Measurements from ENCODE around the gene KCNJ6. TPM values are rescaled to one million over a fixed set of nuclear protein-coding genes. Genes with fewer than 3 reads are reported as not detected.
"Not testable (repeated sequence)": the region's sequence is repeated elsewhere in the genome, so short reads cannot be mapped to it uniquely, and the experiment has no call there.

The KCNJ6 gene
- total RNA-seq, 1 donor: under 0.01 TPM

DNA sequence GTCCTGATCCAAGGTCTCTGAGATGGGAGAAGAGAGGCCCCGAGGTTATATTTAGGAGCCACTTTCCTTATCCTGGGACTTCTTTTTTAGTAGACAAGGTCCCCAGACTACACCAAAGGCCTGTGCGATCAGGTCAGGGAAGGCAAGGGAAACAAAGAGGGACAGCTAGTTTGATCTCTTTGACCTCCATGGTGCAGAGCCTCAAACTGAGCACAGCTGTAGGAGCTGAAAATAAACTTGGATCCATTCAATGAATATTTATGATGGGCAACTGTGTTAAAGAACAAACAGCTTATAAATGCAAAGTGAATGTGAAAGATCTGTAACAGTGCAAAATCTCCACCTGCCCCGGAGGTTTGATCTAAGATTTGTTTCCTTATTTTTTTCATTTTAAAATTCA lies 293.1 kb downstream of the KCNJ6 start:
- DNase-seq (ENCODE audit: low read depth in 2 of 3, low spot score in 2 of 3): no peak

DNA sequence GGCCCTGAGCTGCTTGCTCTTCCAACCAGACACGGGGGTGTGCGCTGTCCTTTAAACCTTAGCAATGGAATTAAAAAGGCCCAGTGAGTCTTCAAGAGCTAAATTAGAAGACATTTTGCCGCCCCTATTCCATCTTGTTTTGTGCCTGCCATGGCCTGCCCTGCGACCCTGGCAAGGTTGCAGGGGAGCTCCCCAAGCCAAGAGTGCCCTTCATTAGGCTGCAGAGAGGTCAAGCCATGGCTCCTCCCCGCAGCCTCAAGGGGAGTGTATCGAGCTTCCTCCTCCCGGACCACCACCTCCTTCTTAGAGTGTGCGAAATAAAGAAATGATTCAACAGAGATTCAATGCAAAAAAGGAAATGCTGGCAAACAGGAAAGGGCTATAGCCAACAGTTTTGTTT lies 293.5 kb downstream of the KCNJ6 start:
- DNase-seq (ENCODE audit: low read depth in 2 of 3, low spot score in 2 of 3): no peak

DNA sequence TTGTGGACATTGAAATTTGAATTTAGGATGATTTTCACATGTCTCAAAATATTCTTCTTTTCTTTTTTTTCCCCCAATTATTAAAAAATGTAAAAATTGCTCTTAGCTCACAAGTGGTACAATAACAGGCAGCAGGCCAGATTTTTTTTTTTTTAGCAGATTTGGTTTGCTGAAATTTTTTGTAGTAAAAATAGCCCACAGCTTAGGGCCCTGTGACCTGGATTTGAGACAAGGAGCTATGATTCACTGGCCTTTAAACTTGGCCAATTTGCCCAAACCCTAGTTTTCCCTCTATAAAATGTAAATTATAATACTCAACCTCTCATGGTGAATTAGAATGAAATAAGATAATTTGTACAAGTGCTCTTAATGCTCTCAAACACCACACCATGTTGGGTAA lies 295.9 kb downstream of the KCNJ6 start:
- DNase-seq (ENCODE audit: low read depth in 2 of 3, low spot score in 2 of 3): no peak

DNA sequence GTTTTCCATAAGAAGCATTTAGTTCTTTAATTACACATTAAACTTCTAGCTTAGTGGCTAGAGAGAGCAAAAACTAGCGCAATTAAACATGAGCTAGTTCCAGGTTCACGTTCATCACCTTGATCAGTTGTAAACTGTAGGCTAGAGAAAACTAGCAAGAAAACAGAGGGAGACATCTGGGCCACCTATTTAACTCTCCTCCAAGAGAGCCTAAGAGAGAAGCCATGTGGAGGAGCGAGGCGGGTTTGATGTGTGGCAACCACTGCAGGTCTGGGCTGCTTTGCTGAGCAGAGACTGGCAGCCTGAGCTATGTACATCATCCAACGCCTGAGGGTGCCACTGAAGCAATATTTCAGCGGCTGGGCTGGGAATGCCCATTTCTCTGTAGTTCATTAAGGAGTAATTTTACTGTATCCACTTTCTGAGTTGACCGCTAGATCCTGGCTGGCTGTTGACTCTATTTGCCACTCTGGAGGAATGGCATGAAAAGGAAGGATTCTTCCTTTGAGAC lies 296.7 kb downstream of the KCNJ6 start:
- no peak for DNase-seq (ENCODE audit: low read depth in 2 of 3, low spot score in 2 of 3)

DNA sequence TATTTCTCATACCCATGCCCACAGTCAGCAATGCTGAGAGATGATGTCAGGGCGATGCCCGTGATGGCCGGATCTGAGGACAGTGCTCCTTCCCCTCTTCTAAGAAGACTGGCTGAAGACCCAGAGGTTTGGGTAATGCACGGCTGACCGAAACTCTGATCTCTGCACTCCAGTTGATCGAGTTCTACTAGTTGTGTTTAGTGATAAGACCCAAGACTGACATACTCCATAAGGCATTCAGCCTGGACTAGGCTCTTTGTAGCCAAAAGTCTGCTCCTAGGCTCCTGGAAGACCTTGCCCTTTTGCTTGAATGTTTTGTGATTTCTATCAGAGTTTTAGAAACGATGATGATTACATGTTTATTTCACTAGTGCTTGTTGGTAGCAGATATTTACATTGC lies 298.2 kb downstream of the KCNJ6 start:
- no peak for DNase-seq (ENCODE audit: low read depth in 2 of 3, low spot score in 2 of 3)

DNA sequence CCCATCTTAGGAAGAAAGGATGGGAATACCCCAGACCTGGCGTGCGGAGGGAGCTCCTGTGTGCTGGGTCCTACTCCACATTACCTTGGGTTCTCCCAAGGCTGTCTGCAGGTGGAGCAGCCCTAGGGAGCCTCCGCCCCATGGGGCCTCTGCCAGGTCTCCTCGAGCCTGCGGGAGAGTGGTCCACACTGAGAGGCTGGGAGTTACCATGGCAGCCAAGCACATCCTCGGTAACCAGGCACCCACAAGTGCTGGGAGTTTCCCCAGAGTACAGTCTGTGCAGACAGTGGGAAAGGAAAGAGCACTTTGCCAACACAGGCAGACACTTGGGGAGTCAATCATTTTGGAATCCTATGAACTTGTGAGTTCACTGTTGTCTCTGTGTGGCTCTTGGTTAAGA lies 300.3 kb downstream of the KCNJ6 start:
- DNase-seq (ENCODE audit: low read depth in 2 of 3, low spot score in 2 of 3): no peak

DNA sequence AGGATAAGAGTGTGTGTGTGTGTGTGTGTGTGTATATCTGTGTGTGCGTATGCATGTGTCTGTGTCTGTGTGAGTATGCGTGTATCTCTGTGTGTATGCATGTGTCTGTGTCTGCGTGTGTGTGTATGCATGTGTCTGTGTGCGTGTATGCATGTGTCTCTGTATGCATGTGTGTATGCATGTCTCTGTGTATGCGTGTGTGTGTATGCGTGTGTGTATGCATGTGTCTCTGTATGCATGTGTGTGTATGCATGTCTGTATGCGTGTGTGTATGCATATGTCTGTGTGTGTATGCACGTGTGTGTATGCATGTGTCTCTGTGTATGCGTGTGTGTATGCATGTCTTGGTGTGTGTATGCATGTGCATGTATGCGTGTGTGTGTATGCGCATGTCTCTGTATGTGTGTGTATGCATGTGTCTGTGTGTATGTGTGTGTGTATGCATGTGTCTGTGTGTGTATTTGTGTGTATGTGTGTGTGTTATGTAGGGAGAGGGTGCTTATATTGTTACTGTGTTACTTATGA lies 301.8 kb downstream of the KCNJ6 start:
- DNase-seq (ENCODE audit: low read depth in 2 of 3, low spot score in 2 of 3): no peak

DNA sequence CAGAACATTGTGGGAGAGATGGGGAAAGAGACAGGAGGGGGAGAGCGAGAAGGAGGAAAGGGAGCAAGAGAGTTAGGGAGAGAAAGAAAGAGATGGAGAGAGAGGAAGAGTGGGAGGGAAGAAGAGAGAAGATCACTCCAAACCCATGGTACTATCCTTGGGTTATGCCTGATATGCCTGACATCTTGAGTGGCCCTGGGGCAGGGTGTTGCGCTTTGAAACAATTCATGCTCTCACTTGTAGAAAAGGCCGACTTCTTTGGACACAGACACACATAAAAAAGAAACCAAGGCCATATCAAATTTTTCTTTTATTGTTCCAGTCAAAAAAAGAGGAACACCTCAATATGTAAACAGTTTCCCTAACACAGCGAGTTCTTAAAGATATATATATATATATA lies 309.2 kb downstream of the KCNJ6 start:
- no peak for DNase-seq (ENCODE audit: low read depth in 2 of 3, low spot score in 2 of 3)

DNA sequence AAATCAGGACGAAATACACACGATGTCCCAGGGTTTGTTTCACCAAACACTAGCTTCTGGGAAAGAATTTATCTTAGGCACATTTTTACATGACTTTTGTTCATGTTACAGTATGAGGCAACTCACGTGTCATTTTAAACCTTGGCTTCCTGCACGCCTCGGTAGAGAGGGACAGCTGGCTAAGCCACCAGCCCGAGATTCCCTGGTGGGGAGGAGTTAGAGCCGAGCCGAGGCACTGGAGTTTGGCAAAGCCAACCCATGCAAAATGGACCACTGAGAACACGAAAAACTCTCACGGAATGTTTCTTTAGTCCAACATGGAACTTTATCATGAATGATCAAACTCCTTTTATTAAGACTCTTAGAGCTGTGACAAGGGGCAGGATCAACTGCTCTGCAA lies 309.7 kb downstream of the KCNJ6 start:
- DNase-seq (ENCODE audit: low read depth in 2 of 3, low spot score in 2 of 3): no peak

DNA sequence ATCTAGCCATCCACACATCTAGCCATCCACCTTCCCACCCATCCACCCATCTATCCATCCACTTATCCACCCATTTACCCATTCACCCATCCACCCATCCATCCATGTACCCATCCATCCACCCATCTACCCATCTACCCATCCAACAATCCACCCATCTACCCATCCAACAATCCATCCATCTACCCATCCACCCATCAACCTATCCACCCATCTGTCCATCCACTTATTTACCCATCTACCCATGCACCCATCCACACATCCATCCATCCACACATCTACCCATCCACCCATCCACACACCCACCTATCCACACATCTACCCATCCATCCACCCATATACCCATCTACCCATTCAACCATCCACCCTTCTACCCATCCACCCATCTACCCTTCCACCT lies 311.3 kb downstream of the KCNJ6 start:
- DNase-seq (ENCODE audit: low read depth in 2 of 3, low spot score in 2 of 3): no peak

DNA sequence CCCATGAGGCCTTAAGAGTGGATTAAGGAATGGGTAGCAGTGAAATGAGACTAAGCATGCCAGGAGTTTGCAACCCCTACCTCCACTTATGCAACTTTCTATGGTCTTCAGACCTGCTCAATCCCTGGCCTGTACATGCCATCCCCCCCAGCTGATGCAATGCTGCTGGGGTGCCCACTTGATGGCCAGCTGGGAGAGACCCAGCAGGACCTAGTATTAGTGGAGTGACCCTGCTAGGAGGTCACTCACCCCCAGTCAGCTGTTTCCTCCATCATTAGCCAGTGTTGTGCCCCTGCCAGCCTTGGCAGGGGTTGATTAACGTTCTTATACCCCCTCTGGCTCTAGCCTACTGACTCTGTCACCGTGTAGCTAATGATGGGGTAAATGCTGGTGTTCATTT lies 313.1 kb downstream of the KCNJ6 start:
- no peak for DNase-seq (ENCODE audit: low read depth in 2 of 3, low spot score in 2 of 3)

DNA sequence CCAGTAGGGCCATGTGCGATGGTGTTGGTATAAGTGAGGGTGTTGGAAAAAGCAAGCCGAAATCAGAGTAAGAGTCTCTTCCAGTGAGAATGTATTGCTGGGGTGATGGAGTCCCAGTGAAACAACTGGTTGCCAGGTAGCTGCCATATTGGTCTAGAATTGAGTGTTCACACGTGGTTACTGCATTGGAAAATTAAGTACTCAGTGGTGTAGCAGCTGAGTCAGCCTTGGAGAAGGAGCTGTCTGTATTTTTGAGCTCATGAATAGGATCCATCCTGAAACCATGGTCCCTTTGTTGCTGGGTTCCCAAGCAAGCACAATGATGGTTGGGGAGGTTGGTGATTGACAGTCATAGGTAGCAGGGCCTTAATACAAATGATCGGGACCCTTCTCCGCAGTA lies 314.3 kb downstream of the KCNJ6 start:
- no peak for DNase-seq (ENCODE audit: low read depth in 2 of 3, low spot score in 2 of 3)

DNA sequence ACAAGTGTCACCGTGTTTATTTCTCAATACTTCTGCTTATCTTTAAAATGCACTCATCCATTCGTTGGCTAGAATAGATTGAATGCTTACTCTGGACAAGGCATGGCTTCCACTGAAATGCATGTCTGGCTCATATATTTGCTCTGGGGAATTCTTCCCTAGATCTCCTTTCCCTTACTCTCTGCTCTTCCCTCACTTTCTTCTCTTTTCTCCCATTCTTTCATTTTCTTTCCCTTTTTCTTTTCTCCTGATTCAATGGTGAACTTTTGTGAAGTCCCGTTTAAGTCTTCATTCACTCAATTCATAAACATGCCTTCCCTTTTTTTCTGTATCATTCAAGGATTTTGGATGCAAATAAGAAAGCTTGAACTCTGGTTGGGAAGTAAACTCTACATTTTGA lies 315.2 kb downstream of the KCNJ6 start:
- no peak for DNase-seq (ENCODE audit: low read depth in 2 of 3, low spot score in 2 of 3)

DNA sequence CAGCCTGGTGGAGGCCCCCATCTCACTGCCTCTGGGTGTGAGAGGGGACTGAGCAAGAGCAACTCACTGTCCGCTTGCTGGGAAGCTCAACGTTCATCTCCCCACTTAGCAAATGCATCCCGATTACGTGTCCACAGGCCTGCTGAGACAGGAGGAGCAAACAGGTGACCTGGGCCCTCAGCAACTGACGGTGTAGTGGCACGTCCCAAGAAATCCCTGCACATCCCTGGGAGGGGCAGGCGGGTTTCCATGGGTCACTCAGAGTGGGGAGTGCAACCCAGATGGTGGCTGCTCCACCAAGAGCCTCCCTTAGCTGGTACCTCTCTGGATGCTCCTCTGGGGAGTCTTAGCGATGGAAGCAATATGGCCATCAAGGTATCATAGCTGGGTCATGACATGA lies 320.3 kb downstream of the KCNJ6 start:
- DNase-seq (ENCODE audit: low read depth in 2 of 3, low spot score in 2 of 3): no peak

DNA sequence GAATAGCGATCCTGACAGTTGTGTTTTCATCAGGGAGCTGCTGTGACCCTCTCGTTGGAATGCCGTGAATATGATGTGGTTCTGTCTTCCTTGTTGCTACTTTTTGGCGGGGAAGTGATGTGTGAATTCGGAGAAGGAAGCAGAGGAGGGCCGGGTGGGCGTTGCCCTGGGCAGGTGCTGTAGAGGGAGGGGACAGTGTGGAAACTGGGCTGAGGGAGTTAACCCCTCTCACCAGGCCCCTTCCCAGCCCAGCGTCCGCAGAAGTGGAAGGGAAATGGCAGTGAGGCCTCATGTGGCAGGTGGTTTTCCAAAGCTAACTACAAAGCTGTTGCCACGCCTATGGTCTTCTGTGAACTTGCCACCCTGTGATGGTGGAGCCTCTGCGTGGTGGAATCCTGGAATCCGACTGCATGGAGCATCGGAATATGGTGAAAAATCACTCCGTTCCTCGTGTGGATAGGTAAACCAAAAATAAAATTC lies 321.7 kb downstream of the KCNJ6 start:
- no peak for DNase-seq (ENCODE audit: low read depth in 2 of 3, low spot score in 2 of 3)

DNA sequence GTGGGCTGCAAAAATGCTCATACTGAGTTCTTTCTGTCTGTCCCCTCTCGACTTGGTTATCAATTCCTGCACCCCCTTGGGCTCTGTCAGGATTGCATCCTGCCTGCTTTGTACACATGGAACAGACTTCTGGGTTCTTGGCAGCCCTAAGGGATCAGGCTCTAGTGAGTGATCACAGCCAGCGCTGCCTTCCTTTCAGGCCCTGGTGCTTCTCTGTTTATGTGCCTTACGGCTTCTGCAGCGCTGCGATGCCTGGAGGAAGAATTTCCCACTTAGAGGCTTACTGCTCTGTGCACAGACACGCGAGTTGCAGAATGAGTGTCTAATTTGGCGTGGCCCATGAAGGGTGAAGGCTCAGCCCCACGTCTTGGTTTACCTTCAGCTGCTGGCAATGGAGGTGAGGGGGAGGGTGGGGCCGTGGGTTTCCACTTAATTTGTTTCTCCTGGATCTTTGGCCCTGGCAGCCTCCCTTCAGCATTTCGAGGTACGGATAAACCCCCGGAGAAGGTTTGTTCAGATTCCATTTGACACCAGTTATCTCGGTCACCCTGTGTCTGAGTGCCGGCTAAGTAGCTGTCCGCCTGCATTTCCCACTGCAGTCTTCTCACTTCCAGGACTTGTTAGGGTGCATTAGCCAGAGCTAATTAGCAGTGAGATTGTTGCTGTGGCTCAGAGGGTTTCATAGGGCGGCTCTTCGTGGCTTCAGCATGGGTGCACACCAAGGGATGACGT lies 322.4 kb downstream of the KCNJ6 start:
- no peak for DNase-seq (ENCODE audit: low read depth in 2 of 3, low spot score in 2 of 3)

DNA sequence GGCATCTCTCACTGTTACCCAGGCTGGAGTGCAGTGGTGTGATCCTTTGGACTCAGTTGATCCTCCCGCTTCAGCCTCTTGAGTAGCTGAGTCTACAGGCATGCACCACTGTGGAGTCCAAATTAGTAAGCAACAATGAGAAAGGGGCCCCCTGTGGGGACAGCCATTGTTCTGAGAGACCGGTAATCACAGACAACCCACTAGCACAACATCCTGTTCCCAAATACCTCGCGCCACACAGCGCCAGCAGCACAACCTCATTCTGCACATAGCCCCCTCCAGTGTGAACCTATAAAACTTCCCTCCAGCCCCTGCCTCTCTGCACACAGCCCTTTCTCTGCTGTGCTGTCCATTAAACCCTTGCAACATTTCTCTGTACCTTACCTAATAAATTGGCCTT lies 323.2 kb downstream of the KCNJ6 start:
- no peak for DNase-seq (ENCODE audit: low read depth in 2 of 3, low spot score in 2 of 3)

DNA sequence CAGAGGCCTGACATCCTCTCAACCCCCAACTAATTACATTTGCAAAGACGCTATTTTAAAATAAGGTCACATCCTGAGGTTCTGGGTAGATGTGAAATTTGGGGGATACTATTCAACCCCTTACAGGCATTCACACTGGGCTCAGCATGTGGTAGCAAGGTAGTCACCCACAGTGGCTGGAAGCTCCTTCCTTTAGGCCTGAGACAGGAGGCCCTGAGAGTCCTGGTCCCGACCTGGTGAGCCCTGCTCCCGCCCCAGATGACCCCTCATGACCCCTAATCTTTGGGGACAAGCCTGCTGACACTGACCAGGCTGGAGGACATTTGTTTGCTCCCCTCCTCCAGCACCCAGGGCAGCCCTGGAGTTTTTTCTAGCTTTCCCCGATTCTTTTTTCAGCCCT lies 323.8 kb downstream of the KCNJ6 start:
- no peak for DNase-seq (ENCODE audit: low read depth in 2 of 3, low spot score in 2 of 3)

DNA sequence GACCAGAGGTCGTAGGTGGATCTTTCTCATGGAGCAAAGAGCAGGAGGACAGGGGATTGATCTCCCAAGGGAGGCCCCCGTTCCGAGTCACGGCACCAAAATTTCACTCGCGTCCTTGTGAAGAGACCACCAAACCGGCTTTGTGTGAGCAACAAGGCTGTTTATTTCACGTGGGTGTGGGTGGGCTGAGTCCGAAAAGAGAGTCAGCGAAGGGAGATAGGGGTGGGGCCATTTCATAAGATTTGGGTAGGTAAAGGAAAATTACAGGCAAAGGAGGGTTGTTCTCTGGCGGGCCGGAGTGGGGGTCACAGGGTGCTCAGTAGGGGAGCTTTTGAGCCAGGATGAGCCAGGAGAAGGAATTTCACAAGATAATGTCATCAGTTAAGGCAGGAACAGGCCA lies 324.3 kb downstream of the KCNJ6 start:
- not testable (repeated sequence) for DNase-seq (ENCODE audit: low read depth in 2 of 3, low spot score in 2 of 3)

DNA sequence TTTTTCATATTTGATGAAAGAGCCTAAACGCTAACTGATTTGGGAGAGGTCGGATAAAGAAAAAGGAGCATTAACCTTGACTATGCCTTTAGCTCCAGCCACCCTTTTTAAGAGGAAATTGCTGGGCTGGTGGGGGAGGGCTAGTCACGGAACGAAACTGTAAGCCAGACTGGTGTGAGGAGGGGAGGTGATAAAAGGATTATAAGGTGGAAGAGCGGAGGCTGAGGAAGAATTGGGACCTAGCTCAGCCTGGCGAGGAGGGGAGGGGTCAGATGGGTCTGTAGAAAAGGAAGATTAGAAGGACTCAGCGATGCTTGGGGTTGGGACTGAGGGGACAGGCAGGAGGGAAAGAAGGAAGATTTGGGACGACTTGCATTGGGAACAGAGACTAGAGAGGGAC lies 325.4 kb downstream of the KCNJ6 start:
- not testable (repeated sequence) for DNase-seq (ENCODE audit: low read depth in 2 of 3, low spot score in 2 of 3)

DNA sequence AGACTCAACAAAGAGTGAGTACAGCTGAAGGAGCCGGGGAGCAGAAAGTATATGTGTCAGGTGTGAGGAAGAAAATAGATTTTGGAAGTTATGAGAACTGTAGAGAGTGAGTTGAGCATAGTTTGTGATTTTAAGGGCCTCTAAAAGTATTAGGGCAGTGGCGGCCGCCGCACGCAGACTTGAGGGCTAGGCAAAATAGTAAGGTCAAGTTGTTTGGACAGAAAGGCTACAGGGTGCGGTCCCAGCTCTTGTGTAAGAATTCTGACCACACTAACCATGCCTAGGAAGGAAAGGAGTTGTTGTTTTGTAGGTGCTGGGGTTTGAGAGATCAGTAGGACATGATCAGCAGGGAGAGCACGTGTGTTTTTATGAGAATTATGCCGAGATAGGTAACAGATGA lies 327.6 kb downstream of the KCNJ6 start:
- not testable (repeated sequence) for DNase-seq (ENCODE audit: low read depth in 2 of 3, low spot score in 2 of 3)

DNA sequence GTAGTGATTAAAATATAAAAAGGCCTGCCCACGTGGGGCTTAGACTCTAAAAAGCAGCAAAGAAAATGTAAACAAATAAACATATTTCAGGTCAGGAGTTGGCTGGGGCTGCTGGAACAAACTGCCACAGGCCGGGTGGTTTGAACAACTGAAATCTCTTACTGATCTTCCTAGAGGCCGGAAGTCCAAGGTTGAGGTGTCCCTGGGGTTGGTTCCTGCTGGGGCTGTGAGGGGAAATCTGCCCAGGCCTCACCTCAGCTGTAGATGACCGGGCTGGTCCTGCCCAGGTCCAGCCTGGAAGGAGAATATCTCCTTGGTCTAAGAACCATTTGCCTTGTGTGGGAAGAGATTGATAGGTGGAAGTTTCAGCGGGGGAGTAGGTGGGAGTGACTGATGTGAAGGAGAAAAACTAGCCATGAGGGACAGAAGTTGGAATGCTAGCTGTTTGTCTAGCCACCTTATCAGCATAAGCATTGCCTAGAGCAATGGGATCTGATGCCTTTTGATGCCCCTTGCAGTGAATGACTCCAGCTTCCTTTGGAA lies 328.6 kb downstream of the KCNJ6 start:
- no peak for DNase-seq (ENCODE audit: low read depth in 2 of 3, low spot score in 2 of 3)
